ENCODE results near the gene TFDP1. TPM values are rescaled to one million over a fixed set of nuclear protein-coding genes. Genes with fewer than 3 reads are reported as not detected.

The TFDP1 gene
- total RNA-seq, 2 experiments from 2014 or later = 87.9 to 119 TPM

DNA sequence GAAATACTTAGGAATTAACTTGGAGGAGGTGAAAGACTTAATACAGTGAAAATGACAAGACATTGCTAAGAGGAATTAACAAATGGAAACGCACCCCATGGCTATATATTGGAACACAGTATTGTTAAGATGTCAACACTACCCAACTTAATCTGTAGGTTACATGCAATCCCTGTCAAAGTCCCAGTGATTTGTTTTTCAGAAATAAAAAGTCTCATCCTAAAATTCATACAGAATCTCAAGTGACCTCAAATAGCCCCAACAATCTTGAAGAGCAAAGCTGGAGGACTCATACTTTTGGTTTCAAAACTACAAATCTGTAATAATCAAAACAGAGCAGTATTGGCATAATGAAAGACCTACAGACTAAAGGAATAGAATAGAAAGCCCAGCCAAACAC, 60.2 kb downstream of the TFDP1 start:
- ChIA-PET POLR2A (no interaction called here), CTCF (ENCODE audit: unreplicated experiment) (no interaction called here)
- intact Hi-C loops (cut with micrococcal nuclease; ENCODE audit: unreplicated experiment) = no loop called here

GRCh38 chr13:113645329-113645728, 60.8 kb downstream of the TFDP1 start:
- intact Hi-C loops (cut with micrococcal nuclease; ENCODE audit: unreplicated experiment) = no loop called here
- no peak overlapping the region for H3K4me3 ChIP-seq (ENCODE audit: low read depth, low read length, poor library complexity, severe bottlenecking)
- no peak for TF ChIP-seq EZH2phosphoT487 (IDR thresholded peaks at IDR 0.05; ENCODE audit: borderline replicate concordance, low read depth, low read length)
- TF ChIP-seq, protein P1, sequence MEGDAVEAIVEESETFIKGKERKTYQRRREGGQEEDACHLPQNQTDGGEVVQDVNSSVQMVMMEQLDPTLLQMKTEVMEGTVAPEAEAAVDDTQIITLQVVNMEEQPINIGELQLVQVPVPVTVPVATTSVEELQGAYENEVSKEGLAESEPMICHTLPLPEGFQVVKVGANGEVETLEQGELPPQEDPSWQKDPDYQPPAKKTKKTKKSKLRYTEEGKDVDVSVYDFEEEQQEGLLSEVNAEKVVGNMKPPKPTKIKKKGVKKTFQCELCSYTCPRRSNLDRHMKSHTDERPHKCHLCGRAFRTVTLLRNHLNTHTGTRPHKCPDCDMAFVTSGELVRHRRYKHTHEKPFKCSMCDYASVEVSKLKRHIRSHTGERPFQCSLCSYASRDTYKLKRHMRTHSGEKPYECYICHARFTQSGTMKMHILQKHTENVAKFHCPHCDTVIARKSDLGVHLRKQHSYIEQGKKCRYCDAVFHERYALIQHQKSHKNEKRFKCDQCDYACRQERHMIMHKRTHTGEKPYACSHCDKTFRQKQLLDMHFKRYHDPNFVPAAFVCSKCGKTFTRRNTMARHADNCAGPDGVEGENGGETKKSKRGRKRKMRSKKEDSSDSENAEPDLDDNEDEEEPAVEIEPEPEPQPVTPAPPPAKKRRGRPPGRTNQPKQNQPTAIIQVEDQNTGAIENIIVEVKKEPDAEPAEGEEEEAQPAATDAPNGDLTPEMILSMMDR (conservative IDR thresholded peaks at IDR 0.05; ENCODE audit: low read length) = no peak
- H3K9me3 ChIP-seq (ENCODE audit: low read length) = no peaks in the 10 kb centered on the region
- no peak overlapping the region for H3K27ac ChIP-seq (ENCODE audit: low read depth, low read length, poor library complexity, severe bottlenecking)
- no peaks in the 10 kb centered on the region for H3K79me2 ChIP-seq (ENCODE audit: insufficient read depth, low read depth, low read length)
- BruUV-seq (replicated peaks) = no TSS peak
- H3K9me2 ChIP-seq (ENCODE audit: insufficient read depth, low read length) = no peaks in the 10 kb centered on the region
- no peak overlapping the region for H3K4me2 ChIP-seq (ENCODE audit: low read length)
- ChIA-PET POLR2A (no interaction called here), CTCF (ENCODE audit: unreplicated experiment) (no interaction called here)
- peaks cover 13% of the 10 kb centered on the region for H3K36me3 ChIP-seq (ENCODE audit: insufficient read depth, low read length)
- H4K20me1 ChIP-seq (ENCODE audit: insufficient read depth, low read length) = no peaks in the 10 kb centered on the region
- no peak for DNase-seq (ENCODE audit: low spot score)
- no peaks in the 10 kb centered on the region for H3K4me1 ChIP-seq (ENCODE audit: insufficient read depth, low read length, poor library complexity, severe bottlenecking)
- no peak overlapping the region for H2AFZ ChIP-seq (ENCODE audit: low read length)

More for the DNA sequence above, 60.2 kb downstream of the TFDP1 start:
- no peak for DNase-seq (ENCODE audit: low spot score)
- no TSS peak for BruUV-seq (replicated peaks)
- H3K79me2 ChIP-seq (ENCODE audit: insufficient read depth, low read depth, low read length) = no peaks in the 10 kb centered on the region
- H2AFZ ChIP-seq (ENCODE audit: low read length) = no peak overlapping the region
- H3K9me3 ChIP-seq (ENCODE audit: low read length) = no peaks in the 10 kb centered on the region
- H3K4me2 ChIP-seq (ENCODE audit: low read length) = no peak overlapping the region
- H3K27ac ChIP-seq (ENCODE audit: low read depth, low read length, poor library complexity, severe bottlenecking) = no peak overlapping the region
- TF ChIP-seq EZH2phosphoT487 (IDR thresholded peaks at IDR 0.05; ENCODE audit: borderline replicate concordance, low read depth, low read length) = no peak
- TF ChIP-seq, protein P1 (conservative IDR thresholded peaks at IDR 0.05; ENCODE audit: low read length) = no peak
- no peaks in the 10 kb centered on the region for H4K20me1 ChIP-seq (ENCODE audit: insufficient read depth, low read length)
- no peak overlapping the region for H3K4me3 ChIP-seq (ENCODE audit: low read depth, low read length, poor library complexity, severe bottlenecking)
- no peaks in the 10 kb centered on the region for H3K9me2 ChIP-seq (ENCODE audit: insufficient read depth, low read length)
- no peaks in the 10 kb centered on the region for H3K4me1 ChIP-seq (ENCODE audit: insufficient read depth, low read length, poor library complexity, severe bottlenecking)
- H3K36me3 ChIP-seq (ENCODE audit: insufficient read depth, low read length) = peaks cover 18% of the 10 kb centered on the region

GRCh38 chr13:113646376-113646775, 61.8 kb downstream of the TFDP1 start:
- POLR2A ChIA-PET = no interaction called here
- no peak overlapping the region for H3K4me2 ChIP-seq (ENCODE audit: low read length)

More at GRCh38 chr13:113646376-113646775, 61.8 kb downstream of the TFDP1 start:
- no peaks in the 10 kb centered on the region for H3K9me2 ChIP-seq (ENCODE audit: insufficient read depth, low read length)
- H3K79me2 ChIP-seq (ENCODE audit: insufficient read depth, low read depth, low read length) = no peaks in the 10 kb centered on the region
- H3K9me3 ChIP-seq (ENCODE audit: low read length) = no peaks in the 10 kb centered on the region
- no peak overlapping the region for H3K4me3 ChIP-seq (ENCODE audit: low read depth, low read length, poor library complexity, severe bottlenecking)
- intact Hi-C loops (cut with micrococcal nuclease; ENCODE audit: unreplicated experiment) = no loop called here
- H3K4me1 ChIP-seq (ENCODE audit: insufficient read depth, low read length, poor library complexity, severe bottlenecking) = no peaks in the 10 kb centered on the region
- H3K27ac ChIP-seq (ENCODE audit: low read depth, low read length, poor library complexity, severe bottlenecking) = no peak overlapping the region
- no peak overlapping the region for H2AFZ ChIP-seq (ENCODE audit: low read length)
- H3K36me3 ChIP-seq (ENCODE audit: insufficient read depth, low read length) = peaks cover 7% of the 10 kb centered on the region
- TF ChIP-seq, protein P1 (conservative IDR thresholded peaks at IDR 0.05; ENCODE audit: low read length) = no peak
- TF ChIP-seq EZH2phosphoT487 (IDR thresholded peaks at IDR 0.05; ENCODE audit: borderline replicate concordance, low read depth, low read length) = no peak
- CTCF ChIA-PET (ENCODE audit: unreplicated experiment) = no interaction called here
- no peaks in the 10 kb centered on the region for H4K20me1 ChIP-seq (ENCODE audit: insufficient read depth, low read length)
- BruUV-seq (replicated peaks) = no TSS peak
- no peak for DNase-seq (ENCODE audit: low spot score)
